Measurements from ENCODE around the gene C2CD2L.

DNA sequence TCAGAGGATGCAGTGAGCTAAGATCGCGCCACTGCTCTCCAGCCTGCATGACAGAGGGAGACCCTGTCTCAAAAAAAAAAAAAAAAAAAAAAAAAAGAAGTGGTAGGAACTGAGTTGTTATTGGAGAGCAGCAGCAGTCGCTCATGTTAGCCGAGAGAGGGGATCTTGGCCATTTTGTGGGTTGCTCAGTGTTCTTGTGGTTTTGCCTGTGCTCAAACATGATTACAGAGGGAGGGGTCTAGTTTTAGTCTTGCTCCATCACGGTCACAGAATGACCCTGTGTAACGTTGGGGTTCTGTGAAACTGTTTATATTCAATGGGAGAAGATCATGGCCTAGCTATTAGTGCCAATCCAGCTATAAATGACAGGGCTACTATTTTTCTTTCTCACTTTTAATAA lies 7.4 kb upstream of the C2CD2L start:
- TF ChIP-seq CTCF (IDR thresholded peaks at IDR 0.05 in 4 of 5, conservative IDR thresholded peaks at IDR 0.05 in 1 of 5), result no peak
- no peak for TF ChIP-seq POLR2A (IDR thresholded peaks at IDR 0.05)
